Measurements from ENCODE around the gene C15orf61. TPM values are rescaled to one million over a fixed set of nuclear protein-coding genes. Genes with fewer than 3 reads are reported as not detected.

C15orf61 gene
- total and polyA plus RNA-seq, 2 experiments from 2014 or later = 6.8 to 7.2 TPM

DNA sequence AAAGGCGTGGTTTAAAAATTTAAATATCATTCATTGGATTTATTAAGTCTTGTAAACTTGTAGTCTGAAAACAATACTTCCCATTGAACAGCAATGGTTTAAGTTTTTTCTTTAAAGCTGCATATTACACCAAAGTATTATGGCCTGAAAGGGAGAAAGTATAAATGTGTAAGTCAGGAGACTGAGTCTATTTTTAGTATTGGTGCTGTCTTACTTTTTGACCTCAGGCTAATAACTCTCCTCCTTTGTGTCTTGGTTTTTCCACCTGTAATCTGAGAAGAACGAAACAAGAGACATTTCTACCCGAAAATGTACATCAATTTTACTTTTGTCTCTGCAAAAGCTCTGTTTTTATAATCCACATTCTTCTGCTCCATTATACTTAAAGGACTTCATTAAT, 7.6 kb downstream of the C15orf61 start:
- no peak for DNase-seq (ENCODE audit: low read depth in 1 of 2, low spot score in 1 of 2)
- Histone ChIP-seq H3K27me3 (peaks cover 3% of the 10 kb centered on the region), H3K27ac (no peak overlapping the region), H3K4me1 (ENCODE audit: low read depth) (peaks cover 7% of the 10 kb centered on the region), H3K36me3 (no peaks in the 10 kb centered on the region), H3K4me3 (no peak overlapping the region), H3K9me3 (ENCODE audit: low read depth) (no peaks in the 10 kb centered on the region)
- TF ChIP-seq CTCF (IDR thresholded peaks at IDR 0.05; ENCODE audit: low read depth, low read length) = no peak

DNA sequence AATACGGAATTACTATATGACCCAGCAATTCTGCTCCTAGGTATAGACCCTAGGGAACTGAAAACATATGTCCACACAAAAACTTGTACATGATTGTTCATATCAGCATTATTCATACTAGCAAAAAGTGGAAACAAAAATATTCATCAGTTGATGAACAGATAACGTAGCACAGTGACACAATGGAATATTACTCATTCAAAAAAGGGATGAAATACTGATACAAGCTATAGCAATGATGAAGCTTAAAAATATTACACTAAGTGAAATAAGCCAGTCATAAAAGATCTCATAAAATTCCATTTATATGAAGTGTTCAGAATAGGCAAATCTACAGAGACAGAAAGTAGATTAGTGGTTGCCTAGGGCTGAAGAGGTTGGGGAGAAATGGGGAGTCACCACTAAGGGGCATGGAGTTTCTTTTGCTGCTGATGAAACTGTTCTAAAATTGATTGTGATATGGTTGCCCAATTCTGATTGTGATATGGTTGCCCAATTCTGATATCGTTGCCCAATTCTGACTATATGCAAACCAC, 10.5 kb downstream of the C15orf61 start:
- H3K4me1 ChIP-seq (ENCODE audit: low read depth) = peaks cover 7% of the 10 kb centered on the region
- H3K9me3 ChIP-seq (ENCODE audit: low read depth) = no peaks in the 10 kb centered on the region
- no peak for TF ChIP-seq CTCF (IDR thresholded peaks at IDR 0.05; ENCODE audit: low read depth, low read length)
- H3K4me3 ChIP-seq = no peak overlapping the region
- no peaks in the 10 kb centered on the region for H3K36me3 ChIP-seq
- DNase-seq (ENCODE audit: low read depth in 1 of 2, low spot score in 1 of 2) = peak in 1 of 2 donors; percentile 21
- H3K27me3 ChIP-seq = peaks cover 3% of the 10 kb centered on the region
- no peak overlapping the region for H3K27ac ChIP-seq

DNA sequence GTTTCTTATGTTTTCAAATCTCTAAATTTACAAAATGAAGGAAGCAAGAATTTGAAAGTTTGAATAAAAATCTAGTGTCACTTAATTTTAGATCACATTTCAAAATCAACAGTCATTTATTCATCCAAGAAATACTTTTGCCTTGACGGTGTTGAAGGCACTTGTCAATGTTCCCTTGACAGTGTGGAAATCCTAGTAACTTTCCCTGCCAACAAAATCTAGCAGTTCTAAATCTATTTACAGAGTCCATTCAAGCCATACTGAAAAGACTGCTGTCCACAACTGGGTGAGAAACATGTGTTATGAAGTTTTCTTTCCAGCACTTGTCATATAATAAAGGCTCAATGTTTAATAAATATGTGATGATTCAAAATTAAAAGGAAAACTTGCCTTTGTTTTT, 12.9 kb downstream of the C15orf61 start:
- no peaks in the 10 kb centered on the region for H3K4me1 ChIP-seq (ENCODE audit: low read depth)
- DNase-seq (ENCODE audit: low read depth in 1 of 2, low spot score in 1 of 2) = no peak
- H3K36me3 ChIP-seq = no peaks in the 10 kb centered on the region
- no peak overlapping the region for H3K27ac ChIP-seq
- TF ChIP-seq CTCF (IDR thresholded peaks at IDR 0.05; ENCODE audit: low read depth, low read length) = no peak
- peaks cover 3% of the 10 kb centered on the region for H3K27me3 ChIP-seq
- no peak overlapping the region for H3K4me3 ChIP-seq
- H3K9me3 ChIP-seq (ENCODE audit: low read depth) = no peaks in the 10 kb centered on the region

GRCh38 chr15:67534360-67534759, 13.4 kb downstream of the C15orf61 start:
- peaks cover 3% of the 10 kb centered on the region for H3K27me3 ChIP-seq
- no peaks in the 10 kb centered on the region for H3K9me3 ChIP-seq (ENCODE audit: low read depth)
- H3K36me3 ChIP-seq = no peaks in the 10 kb centered on the region
- no peak for DNase-seq (ENCODE audit: low read depth in 1 of 2, low spot score in 1 of 2)
- no peaks in the 10 kb centered on the region for H3K4me1 ChIP-seq (ENCODE audit: low read depth)
- H3K27ac ChIP-seq = no peak overlapping the region
- no peak overlapping the region for H3K4me3 ChIP-seq
- TF ChIP-seq CTCF (IDR thresholded peaks at IDR 0.05; ENCODE audit: low read depth, low read length) = no peak

- Histone ChIP-seq H3K4me3 (no peak overlapping the region), H3K36me3 (no peaks in the 10 kb centered on the region), H3K9me3 (ENCODE audit: low read depth) (no peaks in the 10 kb centered on the region), H3K27me3 (no peaks in the 10 kb centered on the region), H3K27ac (no peak overlapping the region), H3K4me1 (ENCODE audit: low read depth) (no peaks in the 10 kb centered on the region)
- no peak for DNase-seq (ENCODE audit: low read depth in 1 of 2, low spot score in 1 of 2)
- no peak for TF ChIP-seq CTCF (IDR thresholded peaks at IDR 0.05; ENCODE audit: low read depth, low read length)
Observed at GRCh38 chr15:67537771-67538170, 16.8 kb downstream of the C15orf61 start.

Data from cardiac muscle cell (in vitro differentiated cells and primary cell).